ENCODE data around the gene NTRK3. TPM values are rescaled to one million over a fixed set of nuclear protein-coding genes. Genes with fewer than 3 reads are reported as not detected.

The NTRK3 gene
- total and polyA plus RNA-seq, 2 of the 13 experiments (the other 11 are each of a cell fraction or from before 2014, with no cell fraction given) = not detected

DNA sequence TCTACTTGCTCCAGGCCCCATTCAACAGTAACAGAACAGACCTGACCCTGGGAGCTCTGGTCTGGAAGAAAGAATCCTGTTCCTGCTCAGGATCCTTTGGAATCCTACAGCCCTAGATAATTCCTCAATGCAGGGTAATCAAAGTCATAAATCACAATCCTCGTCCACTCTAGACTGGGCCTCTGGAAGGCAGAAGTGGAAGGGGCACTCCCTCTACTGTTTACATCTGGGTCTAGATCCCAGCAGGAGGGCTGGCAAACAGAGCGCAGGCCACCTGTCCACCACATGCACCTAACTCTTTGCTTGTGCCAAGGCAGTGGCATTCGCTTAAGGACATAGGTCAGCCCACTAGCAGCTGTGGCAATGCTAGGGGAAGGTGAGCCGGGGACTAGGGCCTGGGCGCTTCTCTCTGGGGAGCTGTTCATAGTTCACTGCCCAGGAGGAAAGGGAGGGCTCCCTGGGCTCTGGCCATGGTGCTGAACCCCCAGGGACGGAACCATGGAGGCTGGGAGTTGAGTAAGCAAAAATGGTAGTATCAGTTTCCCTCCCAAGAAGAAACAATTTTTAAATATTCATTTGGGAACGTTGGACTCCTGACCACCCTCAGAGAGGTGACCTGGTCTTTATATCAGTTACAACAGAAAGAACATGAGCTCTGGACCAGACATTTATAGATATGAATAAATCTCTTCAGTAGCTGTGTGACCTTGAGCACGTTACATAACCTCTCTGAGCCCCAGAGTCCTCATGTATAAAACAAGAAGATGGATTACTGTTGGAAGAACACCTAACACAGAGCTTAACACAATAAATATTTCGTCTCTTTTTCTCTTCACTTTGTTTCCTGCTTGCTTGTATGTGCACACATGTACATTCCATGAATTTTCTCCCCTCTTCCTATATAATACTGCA is 90.2 kb downstream of the NTRK3 start (continued):
- TF ChIP-seq TEAD2 (CRISPR knock-in tag; IDR thresholded peaks at IDR 0.05) = no peak
- TF ChIP-seq ZFP90 (CRISPR knock-in tag; IDR thresholded peaks at IDR 0.05; ENCODE audit: borderline replicate concordance) = no peak
- TF ChIP-seq ELK4 (CRISPR knock-in tag; IDR thresholded peaks at IDR 0.05; ENCODE audit: borderline replicate concordance) = no peak
- no peak for TF ChIP-seq YY1 (IDR thresholded peaks at IDR 0.05; ENCODE audit: insufficient read depth, insufficient replicate concordance, low read depth, low read length)
- 0 out of 2 replicates have a peak, but pooled peaks have one; percentile 50 for TF ChIP-seq ZBTB44 (CRISPR knock-in tag; IDR thresholded peaks at IDR 0.05)
- TF ChIP-seq ZNF24 (IDR thresholded peaks at IDR 0.05) = no peak
- TF ChIP-seq ZNF276 (CRISPR knock-in tag; IDR thresholded peaks at IDR 0.05; ENCODE audit: low read depth) = no peak
- TF ChIP-seq, protein P1, sequence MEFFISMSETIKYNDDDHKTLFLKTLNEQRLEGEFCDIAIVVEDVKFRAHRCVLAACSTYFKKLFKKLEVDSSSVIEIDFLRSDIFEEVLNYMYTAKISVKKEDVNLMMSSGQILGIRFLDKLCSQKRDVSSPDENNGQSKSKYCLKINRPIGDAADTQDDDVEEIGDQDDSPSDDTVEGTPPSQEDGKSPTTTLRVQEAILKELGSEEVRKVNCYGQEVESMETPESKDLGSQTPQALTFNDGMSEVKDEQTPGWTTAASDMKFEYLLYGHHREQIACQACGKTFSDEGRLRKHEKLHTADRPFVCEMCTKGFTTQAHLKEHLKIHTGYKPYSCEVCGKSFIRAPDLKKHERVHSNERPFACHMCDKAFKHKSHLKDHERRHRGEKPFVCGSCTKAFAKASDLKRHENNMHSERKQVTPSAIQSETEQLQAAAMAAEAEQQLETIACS (CRISPR knock-in tag; IDR thresholded peaks at IDR 0.05) = no peak
- TF ChIP-seq ELF1 (CRISPR knock-in tag; IDR thresholded peaks at IDR 0.05) = no peak
- TF ChIP-seq ZNF580 (CRISPR knock-in tag; IDR thresholded peaks at IDR 0.05; ENCODE audit: borderline replicate concordance, low read depth) = 0 out of 2 replicates have a peak, but pooled peaks have one; percentile 52
- TF ChIP-seq, protein P2, sequence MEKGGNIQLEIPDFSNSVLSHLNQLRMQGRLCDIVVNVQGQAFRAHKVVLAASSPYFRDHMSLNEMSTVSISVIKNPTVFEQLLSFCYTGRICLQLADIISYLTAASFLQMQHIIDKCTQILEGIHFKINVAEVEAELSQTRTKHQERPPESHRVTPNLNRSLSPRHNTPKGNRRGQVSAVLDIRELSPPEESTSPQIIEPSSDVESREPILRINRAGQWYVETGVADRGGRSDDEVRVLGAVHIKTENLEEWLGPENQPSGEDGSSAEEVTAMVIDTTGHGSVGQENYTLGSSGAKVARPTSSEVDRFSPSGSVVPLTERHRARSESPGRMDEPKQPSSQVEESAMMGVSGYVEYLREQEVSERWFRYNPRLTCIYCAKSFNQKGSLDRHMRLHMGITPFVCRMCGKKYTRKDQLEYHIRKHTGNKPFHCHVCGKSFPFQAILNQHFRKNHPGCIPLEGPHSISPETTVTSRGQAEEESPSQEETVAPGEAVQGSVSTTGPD (CRISPR knock-in tag; IDR thresholded peaks at IDR 0.05) = no peak
- TF ChIP-seq HIVEP1 (CRISPR knock-in tag; IDR thresholded peaks at IDR 0.05) = no peak
- no peak for TF ChIP-seq ZNF577 (CRISPR knock-in tag; IDR thresholded peaks at IDR 0.05; ENCODE audit: borderline replicate concordance, low read depth)
- peak; percentile 51; the same call in 1 of the 2 replicates for TF ChIP-seq THRA (CRISPR knock-in tag; IDR thresholded peaks at IDR 0.05; ENCODE audit: borderline replicate concordance)
- TF ChIP-seq DR1 (CRISPR knock-in tag; IDR thresholded peaks at IDR 0.05) = no peak
- TF ChIP-seq, protein P3, sequence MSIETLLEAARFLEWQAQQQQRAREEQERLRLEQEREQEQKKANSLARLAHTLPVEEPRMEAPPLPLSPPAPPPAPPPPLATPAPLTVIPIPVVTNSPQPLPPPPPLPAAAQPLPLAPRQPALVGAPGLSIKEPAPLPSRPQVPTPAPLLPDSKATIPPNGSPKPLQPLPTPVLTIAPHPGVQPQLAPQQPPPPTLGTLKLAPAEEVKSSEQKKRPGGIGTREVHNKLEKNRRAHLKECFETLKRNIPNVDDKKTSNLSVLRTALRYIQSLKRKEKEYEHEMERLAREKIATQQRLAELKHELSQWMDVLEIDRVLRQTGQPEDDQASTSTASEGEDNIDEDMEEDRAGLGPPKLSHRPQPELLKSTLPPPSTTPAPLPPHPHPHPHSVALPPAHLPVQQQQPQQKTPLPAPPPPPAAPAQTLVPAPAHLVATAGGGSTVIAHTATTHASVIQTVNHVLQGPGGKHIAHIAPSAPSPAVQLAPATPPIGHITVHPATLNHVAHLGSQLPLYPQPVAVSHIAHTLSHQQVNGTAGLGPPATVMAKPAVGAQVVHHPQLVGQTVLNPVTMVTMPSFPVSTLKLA (IDR thresholded peaks at IDR 0.05) = no peak
